ENCODE data around the gene MBD3L2. TPM values are rescaled to one million over a fixed set of nuclear protein-coding genes. Genes with fewer than 3 reads are reported as not detected.
"Not testable (repeated sequence)": the region's sequence is repeated elsewhere in the genome, so short reads cannot be mapped to it uniquely, and the experiment has no call there.

Gene MBD3L2
- total and polyA plus RNA-seq, 4 donors, result not detected

DNA sequence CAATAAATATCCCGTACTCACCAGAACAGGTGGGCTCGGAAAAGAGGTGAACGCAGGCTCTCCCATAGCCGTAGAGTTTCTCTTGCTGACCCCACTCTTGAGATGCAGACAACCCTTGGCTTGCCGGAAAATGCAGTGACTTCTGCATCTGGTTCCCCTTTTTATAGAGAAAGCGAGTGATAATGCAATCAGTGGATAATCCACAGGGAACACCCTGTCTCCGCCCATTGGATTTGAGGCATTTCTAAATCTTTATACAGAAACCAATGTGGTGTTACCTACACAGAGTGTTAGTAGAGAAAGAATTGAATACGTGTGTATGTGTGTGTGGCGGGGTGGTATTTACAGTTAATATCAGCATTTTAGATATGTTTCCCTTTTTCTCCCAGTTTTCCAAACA is 9.0 kb upstream of the MBD3L2 start, which contains the start of gene MBD3L4:
Gene MBD3L4, minus strand, starts transcription at position 101 of the 400 bp plus-strand sequence. Its CDS starts 35 bp downstream, at position 66.
- H3K27me3 ChIP-seq (ENCODE audit: control insufficient read depth in 3 of 3, insufficient read depth in 3 of 3, low read length in 2 of 3); H3K4me1 ChIP-seq (ENCODE audit: control insufficient read depth in 5 of 5, insufficient read depth in 5 of 5, low read length in 5 of 5); H3K36me3 ChIP-seq (ENCODE audit: control insufficient read depth in 4 of 4, insufficient read depth in 4 of 4, low read length in 4 of 4); DNase-seq; H3K9ac ChIP-seq (ENCODE audit: insufficient read depth in 1 of 2, low read length in 2 of 2); H3K9me3 ChIP-seq (ENCODE audit: control insufficient read depth in 4 of 4, insufficient read depth in 3 of 4, low read length in 3 of 4); H3K4me3 ChIP-seq; H3K27ac ChIP-seq (ENCODE audit: low read depth in 1 of 2, low read length in 1 of 2); ATAC-seq (ENCODE audit: insufficient read depth, low FRiP score): not testable (repeated sequence)
- WGBS, 2 donors, result no CpG with 5 or more reads among the region's 9 CpGs

DNA sequence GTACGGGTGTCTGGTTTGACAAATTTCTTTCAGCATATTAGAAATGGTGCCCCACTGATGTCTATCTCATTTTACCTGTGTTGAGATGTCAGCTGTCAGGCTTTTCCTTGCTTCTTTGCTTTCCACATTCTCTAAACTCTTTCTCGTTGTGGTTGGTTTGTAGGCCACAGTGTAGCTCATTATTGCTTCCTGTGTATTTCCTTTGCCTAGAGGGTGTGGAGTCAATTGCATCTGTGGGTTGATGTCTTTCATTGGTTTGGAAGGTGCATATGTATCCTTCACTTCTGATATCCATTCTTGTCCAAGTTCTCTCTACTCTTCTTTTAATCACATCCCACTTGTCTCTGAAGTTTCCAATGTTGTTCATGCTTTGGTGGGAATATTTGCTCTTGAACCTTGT is 7.6 kb upstream of the MBD3L2 start:
- H3K27ac ChIP-seq (ENCODE audit: low read depth in 1 of 2, low read length in 1 of 2); ATAC-seq (ENCODE audit: insufficient read depth, low FRiP score); DNase-seq; H3K4me3 ChIP-seq; H3K9ac ChIP-seq (ENCODE audit: insufficient read depth in 1 of 2, low read length in 2 of 2); H3K9me3 ChIP-seq (ENCODE audit: control insufficient read depth in 4 of 4, insufficient read depth in 3 of 4, low read length in 3 of 4); H3K27me3 ChIP-seq (ENCODE audit: control insufficient read depth in 3 of 3, insufficient read depth in 3 of 3, low read length in 2 of 3); H3K36me3 ChIP-seq (ENCODE audit: control insufficient read depth in 4 of 4, insufficient read depth in 4 of 4, low read length in 4 of 4); H3K4me1 ChIP-seq (ENCODE audit: control insufficient read depth in 5 of 5, insufficient read depth in 5 of 5, low read length in 5 of 5): not testable (repeated sequence)
- no CpG with 5 or more reads among the region's 2 CpGs for WGBS, 2 donors

DNA sequence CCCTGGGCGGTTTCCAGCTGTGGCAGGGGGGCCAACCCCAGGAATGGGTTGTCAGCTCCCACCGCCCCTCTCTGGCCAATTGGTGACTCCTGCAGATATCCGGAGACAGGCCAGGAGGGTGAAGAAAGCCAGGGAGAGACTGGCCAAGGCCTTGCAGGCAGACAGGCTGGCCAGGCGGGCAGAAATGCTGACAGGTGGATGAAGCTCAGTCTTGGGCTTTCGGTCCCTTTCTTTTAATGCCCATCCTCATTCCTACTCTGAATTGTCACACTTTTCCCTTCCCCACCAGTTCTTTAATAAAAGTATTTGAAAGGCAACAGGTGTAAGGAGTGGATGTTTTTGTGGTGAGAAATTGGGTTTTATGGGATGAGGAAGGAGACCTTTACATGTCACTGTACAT is 2.3 kb downstream of the MBD3L2 start:
- H3K36me3 ChIP-seq (ENCODE audit: control insufficient read depth in 4 of 4, insufficient read depth in 4 of 4, low read length in 4 of 4); H3K4me1 ChIP-seq (ENCODE audit: control insufficient read depth in 5 of 5, insufficient read depth in 5 of 5, low read length in 5 of 5); H3K9ac ChIP-seq (ENCODE audit: insufficient read depth in 1 of 2, low read length in 2 of 2); H3K27ac ChIP-seq (ENCODE audit: low read depth in 1 of 2, low read length in 1 of 2); H3K27me3 ChIP-seq (ENCODE audit: control insufficient read depth in 3 of 3, insufficient read depth in 3 of 3, low read length in 2 of 3); ATAC-seq (ENCODE audit: insufficient read depth, low FRiP score); DNase-seq; H3K4me3 ChIP-seq; H3K9me3 ChIP-seq (ENCODE audit: control insufficient read depth in 4 of 4, insufficient read depth in 3 of 4, low read length in 3 of 4): not testable (repeated sequence)
- WGBS, 2 donors, result 83 to 96% methylated on average over 2 of the region's 5 CpGs

DNA sequence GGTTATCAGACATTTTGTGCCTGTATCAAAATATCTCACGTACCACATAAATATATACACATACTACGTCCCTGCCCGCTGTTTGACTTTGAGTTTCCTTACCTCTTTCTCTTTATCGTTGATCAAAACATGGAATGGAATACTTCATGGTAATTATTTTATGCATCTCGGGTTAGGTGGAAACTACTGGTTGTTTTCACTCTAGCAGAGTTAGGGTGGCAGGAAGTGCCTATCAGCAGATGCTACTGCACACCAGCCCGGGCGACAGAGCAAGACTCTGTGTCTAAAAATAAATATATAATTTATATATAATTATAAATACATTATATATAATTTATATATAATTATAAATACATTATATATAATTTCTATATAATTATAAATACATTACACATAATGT is 3.8 kb downstream of the MBD3L2 start:
- not testable (repeated sequence) for H3K9ac ChIP-seq (ENCODE audit: insufficient read depth in 1 of 2, low read length in 2 of 2); H3K27ac ChIP-seq (ENCODE audit: low read depth in 1 of 2, low read length in 1 of 2); H3K9me3 ChIP-seq (ENCODE audit: control insufficient read depth in 4 of 4, insufficient read depth in 3 of 4, low read length in 3 of 4); H3K27me3 ChIP-seq (ENCODE audit: control insufficient read depth in 3 of 3, insufficient read depth in 3 of 3, low read length in 2 of 3); ATAC-seq (ENCODE audit: insufficient read depth, low FRiP score); H3K4me3 ChIP-seq; H3K4me1 ChIP-seq (ENCODE audit: control insufficient read depth in 5 of 5, insufficient read depth in 5 of 5, low read length in 5 of 5); H3K36me3 ChIP-seq (ENCODE audit: control insufficient read depth in 4 of 4, insufficient read depth in 4 of 4, low read length in 4 of 4); DNase-seq
- WGBS, 2 donors, result 86 to 88% methylated on average over 7 of the region's 7 CpGs

DNA sequence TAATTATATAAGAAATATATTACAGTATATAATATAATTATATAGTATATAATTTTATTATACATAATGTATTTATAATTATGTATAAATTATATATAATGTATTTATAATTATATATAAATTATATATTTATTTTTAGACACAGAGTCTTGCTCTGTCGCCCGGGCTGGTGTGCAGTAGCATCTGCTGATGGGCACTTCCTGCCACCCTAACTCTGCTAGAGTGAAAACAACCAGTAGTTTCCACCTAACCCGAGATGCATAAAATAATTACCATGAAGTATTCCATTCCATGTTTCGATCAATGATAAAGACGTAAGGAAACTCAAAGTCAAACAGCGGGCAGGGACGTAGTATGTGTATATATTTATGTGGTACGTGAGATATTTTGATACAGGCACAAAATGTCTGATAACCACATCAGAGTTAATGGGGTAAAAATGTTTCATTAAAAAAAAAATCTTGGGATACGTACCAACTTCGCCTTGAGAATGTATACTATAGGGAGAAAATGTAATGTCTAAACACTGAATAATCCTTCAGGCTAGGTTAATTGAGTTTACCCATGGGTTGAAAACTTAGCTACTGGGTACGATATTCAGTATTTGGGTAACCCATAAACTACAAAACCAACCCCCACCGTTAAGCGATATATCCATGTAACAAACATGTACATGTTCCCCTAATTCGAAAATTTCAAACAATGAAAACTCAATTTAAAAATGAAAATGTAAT is 5.7 kb downstream of the MBD3L2 start:
- WGBS, 2 donors, result 94 to 96% methylated on average over 8 to 12 of the region's 14 CpGs
- ATAC-seq (ENCODE audit: insufficient read depth, low FRiP score); H3K4me1 ChIP-seq (ENCODE audit: control insufficient read depth in 5 of 5, insufficient read depth in 5 of 5, low read length in 5 of 5); DNase-seq; H3K9me3 ChIP-seq (ENCODE audit: control insufficient read depth in 4 of 4, insufficient read depth in 3 of 4, low read length in 3 of 4); H3K36me3 ChIP-seq (ENCODE audit: control insufficient read depth in 4 of 4, insufficient read depth in 4 of 4, low read length in 4 of 4); H3K27ac ChIP-seq (ENCODE audit: low read depth in 1 of 2, low read length in 1 of 2); H3K9ac ChIP-seq (ENCODE audit: insufficient read depth in 1 of 2, low read length in 2 of 2); H3K4me3 ChIP-seq; H3K27me3 ChIP-seq (ENCODE audit: control insufficient read depth in 3 of 3, insufficient read depth in 3 of 3, low read length in 2 of 3): not testable (repeated sequence)

DNA sequence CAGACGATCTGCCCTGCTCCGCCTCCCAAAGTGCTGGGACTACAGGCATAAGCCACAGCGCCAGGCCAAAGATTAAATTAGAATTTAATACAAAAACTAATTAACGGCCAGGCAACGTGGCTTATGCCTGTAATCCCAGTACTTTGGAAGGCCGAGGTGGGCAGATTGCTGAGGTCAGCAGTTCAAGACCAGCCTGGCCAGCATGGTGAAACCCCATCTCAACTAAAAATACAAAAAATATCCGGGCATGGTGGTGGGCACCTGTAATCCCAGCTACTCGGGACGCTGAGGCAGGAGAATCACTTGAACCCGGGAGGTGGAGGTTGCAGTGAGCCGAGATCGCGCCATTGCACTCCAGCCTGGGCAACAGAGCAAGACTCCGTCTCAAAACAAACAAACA is 6.6 kb downstream of the MBD3L2 start:
- not testable (repeated sequence) for DNase-seq; H3K4me3 ChIP-seq; H3K9me3 ChIP-seq (ENCODE audit: control insufficient read depth in 4 of 4, insufficient read depth in 3 of 4, low read length in 3 of 4); H3K36me3 ChIP-seq (ENCODE audit: control insufficient read depth in 4 of 4, insufficient read depth in 4 of 4, low read length in 4 of 4); H3K27ac ChIP-seq (ENCODE audit: low read depth in 1 of 2, low read length in 1 of 2); H3K4me1 ChIP-seq (ENCODE audit: control insufficient read depth in 5 of 5, insufficient read depth in 5 of 5, low read length in 5 of 5); ATAC-seq (ENCODE audit: insufficient read depth, low FRiP score); H3K9ac ChIP-seq (ENCODE audit: insufficient read depth in 1 of 2, low read length in 2 of 2); H3K27me3 ChIP-seq (ENCODE audit: control insufficient read depth in 3 of 3, insufficient read depth in 3 of 3, low read length in 2 of 3)
- 92 to 93% methylated on average over 12 of the region's 14 CpGs for WGBS, 2 donors

DNA sequence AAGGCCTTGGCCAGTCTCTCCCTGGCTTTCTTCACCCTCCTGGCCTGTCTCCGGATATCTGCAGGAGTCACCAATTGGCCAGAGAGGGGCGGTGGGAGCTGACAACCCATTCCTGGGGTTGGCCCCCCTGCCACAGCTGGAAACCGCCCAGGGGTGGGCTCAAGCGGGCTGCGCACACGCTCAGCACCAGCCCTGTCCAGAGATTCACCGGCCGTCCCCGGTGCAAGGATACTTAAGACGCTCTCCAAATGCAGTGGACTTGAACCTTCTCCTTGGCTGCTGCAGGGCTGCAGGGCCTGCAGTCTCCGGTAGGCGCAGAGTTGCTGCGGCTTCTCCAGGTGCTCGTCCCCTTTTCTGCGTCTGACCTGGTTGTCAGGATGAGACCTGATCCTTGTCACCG is 7.2 kb downstream of the MBD3L2 start:
- DNase-seq; H3K4me3 ChIP-seq; H3K27ac ChIP-seq (ENCODE audit: low read depth in 1 of 2, low read length in 1 of 2); H3K9me3 ChIP-seq (ENCODE audit: control insufficient read depth in 4 of 4, insufficient read depth in 3 of 4, low read length in 3 of 4); H3K9ac ChIP-seq (ENCODE audit: insufficient read depth in 1 of 2, low read length in 2 of 2); H3K27me3 ChIP-seq (ENCODE audit: control insufficient read depth in 3 of 3, insufficient read depth in 3 of 3, low read length in 2 of 3); H3K4me1 ChIP-seq (ENCODE audit: control insufficient read depth in 5 of 5, insufficient read depth in 5 of 5, low read length in 5 of 5); ATAC-seq (ENCODE audit: insufficient read depth, low FRiP score); H3K36me3 ChIP-seq (ENCODE audit: control insufficient read depth in 4 of 4, insufficient read depth in 4 of 4, low read length in 4 of 4): not testable (repeated sequence)
- WGBS, 2 donors, result 60 to 86% methylated on average over 1 to 8 of the region's 16 CpGs

DNA sequence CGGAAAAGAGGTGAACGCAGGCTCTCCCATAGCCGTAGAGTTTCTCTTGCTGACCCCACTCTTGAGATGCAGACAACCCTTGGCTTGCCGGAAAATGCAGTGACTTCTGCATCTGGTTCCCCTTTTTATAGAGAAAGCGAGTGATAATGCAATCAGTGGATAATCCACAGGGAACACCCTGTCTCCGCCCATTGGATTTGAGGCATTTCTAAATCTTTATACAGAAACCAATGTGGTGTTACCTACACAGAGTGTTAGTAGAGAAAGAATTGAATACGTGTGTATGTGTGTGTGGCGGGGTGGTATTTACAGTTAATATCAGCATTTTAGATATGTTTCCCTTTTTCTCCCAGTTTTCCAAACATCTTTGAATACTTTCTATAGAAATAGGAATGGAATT is 9.5 kb downstream of the MBD3L2 start, which contains the start of gene MBD3L3:
Gene MBD3L3, minus strand, starts transcription at position 101 of the 400 bp plus-strand sequence. Its CDS starts 71 bp downstream, at position 30.
- not testable (repeated sequence) for DNase-seq; H3K36me3 ChIP-seq (ENCODE audit: control insufficient read depth in 4 of 4, insufficient read depth in 4 of 4, low read length in 4 of 4); H3K27me3 ChIP-seq (ENCODE audit: control insufficient read depth in 3 of 3, insufficient read depth in 3 of 3, low read length in 2 of 3); ATAC-seq (ENCODE audit: insufficient read depth, low FRiP score); H3K4me3 ChIP-seq; H3K9me3 ChIP-seq (ENCODE audit: control insufficient read depth in 4 of 4, insufficient read depth in 3 of 4, low read length in 3 of 4); H3K27ac ChIP-seq (ENCODE audit: low read depth in 1 of 2, low read length in 1 of 2); H3K9ac ChIP-seq (ENCODE audit: insufficient read depth in 1 of 2, low read length in 2 of 2); H3K4me1 ChIP-seq (ENCODE audit: control insufficient read depth in 5 of 5, insufficient read depth in 5 of 5, low read length in 5 of 5)
- WGBS, 2 donors, result no CpG with 5 or more reads among the region's 8 CpGs

All from lung (tissue), 10 donors.